Posterior cingulate gyrus (tissue), 11 donors: ENCODE data around the gene SLC22A5.
"Not testable (repeated sequence)": the region's sequence is repeated elsewhere in the genome, so short reads cannot be mapped to it uniquely, and the experiment has no call there.

Source experiments
- DNase-seq, 10 donors: peaks; one replicate each; pipeline versions ENCODE4 v3.0.0 to v3.0.0-alpha.2; 2020 to 2021; ENCODE audit warnings: mixed read lengths in 3 of 10
- intact Hi-C: fragments of 100-400 bp; cut with DNase I; formaldehyde crosslinking; loops from one replicate; pipeline ENCODE4 v1.15.1; 2023

SLC22A5 gene

DNA sequence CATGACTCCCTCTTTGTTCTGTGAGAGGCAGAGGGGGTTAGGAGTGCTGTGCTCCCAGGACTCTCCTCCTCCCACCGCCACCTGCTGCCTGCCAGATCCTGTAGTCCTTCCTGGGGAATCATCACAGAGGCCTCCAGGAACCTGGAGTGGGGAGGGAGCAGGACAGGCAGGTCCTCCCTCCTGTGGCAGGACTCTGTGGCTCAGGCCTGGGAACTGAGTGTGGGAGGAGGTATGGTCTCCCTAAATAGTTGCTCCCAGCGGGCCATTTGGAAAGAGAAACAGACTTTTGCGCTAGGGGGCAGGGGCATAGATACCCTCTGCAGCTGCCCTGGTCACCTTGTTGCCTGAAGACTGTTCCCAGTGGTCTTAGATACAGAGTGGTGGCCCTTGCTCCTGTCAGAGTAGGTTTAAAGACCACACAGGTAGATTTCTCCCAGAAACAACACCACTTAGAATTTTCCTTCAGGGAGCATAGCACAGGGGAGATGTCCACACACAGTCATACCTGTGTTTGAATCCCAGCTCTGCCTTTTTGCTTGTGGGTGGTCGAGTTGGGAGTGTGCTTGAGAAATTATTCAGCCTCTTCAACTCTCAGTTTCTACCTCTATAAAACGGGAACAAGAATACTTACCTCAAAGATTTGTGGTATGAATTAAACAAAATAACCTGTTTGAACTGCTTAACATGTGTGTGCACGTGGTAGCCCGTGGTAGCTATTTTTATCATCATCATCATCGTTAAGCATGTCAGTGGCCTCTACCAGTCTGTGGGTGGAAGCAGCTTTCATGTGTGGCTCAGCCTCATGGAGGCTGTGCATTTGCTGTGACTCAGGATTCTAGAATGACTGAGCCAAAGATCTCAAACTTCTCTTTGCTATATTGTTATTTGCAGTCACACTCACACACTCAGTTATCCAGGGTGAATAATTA, 55.8 kb downstream of the SLC22A5 start:
- DNase-seq: no peak
- intact Hi-C loops: no loop called here

DNA sequence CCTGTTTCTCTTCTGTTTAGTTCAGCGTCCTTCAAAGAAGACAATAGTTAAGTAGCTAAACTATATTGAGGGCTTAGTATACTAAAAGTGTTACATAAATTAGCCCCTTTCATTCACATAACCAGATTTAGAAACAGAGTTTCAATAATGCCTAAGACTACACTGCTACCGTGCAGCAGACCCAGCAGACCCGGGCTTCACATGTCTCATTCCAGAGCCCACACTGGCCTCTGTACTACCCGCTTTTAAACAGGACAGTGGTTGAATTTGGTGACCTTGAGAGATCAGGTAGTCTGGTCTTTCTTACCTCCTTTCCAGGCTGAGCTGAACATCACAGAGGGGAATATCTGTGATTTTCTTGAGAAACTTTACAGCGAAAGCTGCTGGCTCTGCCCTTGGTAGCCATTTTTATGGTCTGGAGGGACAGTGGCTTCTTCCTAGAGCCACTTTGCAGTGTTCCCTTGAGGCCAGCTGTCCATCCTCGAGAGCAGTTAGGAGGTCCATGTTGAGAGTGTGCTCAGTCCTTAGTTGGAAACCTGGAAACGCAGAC, 56.5 kb downstream of the SLC22A5 start:
- no peak for DNase-seq
- intact Hi-C loops: no loop called here

DNA sequence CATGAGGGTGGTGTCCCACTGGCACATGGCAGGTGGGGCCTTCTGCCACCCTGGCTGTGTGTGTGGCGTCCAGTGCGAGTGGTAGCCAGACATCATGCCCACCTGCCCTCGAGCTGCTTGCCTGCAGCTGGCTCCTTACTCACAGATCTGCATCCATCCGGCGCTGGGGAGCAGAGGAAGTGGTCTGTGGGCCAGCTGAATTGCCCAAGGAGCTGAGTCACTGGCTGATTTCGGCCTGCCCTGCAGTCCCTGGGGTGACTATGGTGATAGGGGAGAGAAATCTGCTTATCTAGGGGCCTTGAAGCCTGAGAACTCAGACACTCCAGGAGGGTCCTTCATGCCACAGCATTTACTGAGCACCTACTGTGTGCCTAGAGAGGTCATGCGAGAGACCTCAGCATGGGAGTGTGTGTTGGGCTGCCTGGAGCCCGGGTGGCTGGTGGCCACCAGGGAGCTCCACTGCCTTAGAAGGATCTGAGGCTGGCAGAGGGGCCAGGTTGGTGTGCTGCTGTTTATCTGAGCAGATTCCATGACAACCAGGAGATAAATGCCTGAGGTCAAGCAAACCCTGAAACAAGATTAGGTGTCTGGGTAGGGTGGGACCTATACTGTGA, 57.1 kb downstream of the SLC22A5 start:
- intact Hi-C loops: no loop called here
- DNase-seq: peak in 3 of 10 donors; percentile 35 to 84 (median 38)

DNA sequence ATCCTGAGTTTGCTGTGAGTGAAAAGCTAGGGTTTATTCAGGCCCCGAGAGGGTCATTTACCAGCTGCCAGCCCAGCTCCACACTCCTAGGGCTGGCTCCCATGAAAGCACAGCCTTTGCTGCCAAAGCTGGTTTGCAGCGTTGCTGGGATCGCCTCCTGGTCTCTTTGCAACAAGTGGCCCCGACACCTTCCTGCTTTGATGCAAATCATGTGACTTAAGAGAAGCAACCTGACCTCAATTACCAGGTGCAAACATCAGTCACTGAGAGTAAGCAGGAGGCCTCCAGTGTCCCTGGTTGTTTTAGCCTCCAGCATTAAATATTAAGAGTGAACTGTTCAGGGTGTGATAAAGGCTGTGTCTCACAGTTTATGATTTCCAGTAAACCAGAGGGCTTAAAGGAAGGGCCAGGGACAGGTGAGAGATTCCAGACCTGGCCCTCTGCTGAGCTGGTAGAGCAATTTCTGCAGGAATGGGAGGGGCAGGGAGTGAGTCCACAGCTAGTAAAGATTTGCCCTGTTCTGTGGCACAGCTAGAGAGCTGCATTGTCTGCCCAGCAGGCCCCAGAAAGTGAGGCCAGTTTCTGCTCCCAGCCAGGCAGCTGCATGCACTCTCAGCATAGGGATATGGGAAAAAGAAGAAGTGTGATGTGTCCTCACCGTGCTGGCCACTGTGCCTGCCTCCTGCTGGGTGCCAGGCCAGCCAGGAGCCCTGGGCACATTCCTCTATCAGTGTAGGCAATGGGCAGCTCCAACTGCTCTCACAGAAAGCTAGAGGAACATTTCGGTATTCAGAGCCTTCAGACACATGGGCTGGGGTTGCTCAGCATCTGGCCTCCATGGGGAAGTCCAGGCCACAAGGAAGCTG, 58.0 kb downstream of the SLC22A5 start:
- peak in 2 of 10 donors; percentile 25 to 83 for DNase-seq
- intact Hi-C loops: no loop called here

DNA sequence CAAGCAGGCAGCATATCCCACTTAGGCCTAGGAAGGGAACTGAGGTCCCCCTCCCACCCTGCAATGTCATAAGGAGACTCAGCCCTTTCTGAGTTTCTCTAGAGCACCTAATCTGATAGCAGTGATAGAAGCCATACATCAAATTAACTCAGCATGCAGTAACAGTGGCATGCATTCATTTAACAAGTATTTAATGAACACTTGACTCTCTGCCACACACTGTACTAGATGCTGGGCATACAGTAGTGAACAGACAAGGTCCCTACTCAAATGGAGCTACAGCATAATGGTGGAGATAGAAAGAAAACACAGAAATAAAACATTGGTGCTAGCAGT, 58.6 kb downstream of the SLC22A5 start:
- DNase-seq: no peak
- intact Hi-C loops: no loop called here

DNA sequence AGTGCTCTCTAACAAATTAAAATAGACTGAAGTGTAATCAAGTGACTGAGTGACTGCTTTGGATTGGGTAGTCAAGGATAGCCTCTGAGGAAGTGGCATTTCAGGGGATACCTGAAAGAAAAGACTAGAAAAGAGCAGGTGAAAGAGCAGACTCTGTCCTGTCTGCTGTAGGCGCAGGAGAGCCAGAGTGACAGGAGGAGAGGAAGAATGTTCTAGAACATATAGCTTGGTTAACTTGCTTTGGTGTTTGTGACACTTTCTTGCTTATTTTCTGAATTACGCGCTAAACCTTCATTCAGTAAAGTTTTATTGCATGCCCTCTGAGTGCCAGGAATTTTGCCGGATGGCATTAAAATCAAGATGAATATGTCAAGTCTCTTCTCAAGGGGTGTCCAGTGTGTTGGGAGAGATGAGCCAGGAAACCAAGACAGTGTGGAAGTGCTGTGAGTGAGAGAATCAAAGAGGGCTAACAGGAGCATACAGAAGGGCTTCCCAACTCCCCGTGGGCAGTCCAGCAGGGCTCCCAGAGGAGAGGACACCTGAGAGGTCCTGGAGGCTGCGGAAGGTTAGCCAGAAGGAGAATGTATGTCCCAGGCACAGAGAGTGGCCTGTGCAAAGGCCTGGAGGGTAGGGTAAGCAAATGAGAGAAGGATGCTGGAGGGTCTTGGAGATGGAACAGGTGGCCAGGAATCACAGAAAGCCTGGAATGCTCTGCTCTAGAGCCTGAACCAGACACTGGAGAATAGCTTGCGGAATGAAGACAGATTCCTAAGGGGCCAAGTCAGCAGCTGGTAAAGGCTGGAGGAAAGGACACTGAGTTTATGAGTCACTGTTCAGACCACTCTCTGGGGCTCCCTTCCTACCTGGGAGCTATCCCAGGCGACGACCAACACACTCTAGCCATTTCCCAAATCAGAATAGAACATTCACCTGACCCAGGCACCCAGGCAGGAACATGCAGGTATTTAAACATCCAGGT, 59.3 kb downstream of the SLC22A5 start:
- intact Hi-C loops: no loop called here

DNA sequence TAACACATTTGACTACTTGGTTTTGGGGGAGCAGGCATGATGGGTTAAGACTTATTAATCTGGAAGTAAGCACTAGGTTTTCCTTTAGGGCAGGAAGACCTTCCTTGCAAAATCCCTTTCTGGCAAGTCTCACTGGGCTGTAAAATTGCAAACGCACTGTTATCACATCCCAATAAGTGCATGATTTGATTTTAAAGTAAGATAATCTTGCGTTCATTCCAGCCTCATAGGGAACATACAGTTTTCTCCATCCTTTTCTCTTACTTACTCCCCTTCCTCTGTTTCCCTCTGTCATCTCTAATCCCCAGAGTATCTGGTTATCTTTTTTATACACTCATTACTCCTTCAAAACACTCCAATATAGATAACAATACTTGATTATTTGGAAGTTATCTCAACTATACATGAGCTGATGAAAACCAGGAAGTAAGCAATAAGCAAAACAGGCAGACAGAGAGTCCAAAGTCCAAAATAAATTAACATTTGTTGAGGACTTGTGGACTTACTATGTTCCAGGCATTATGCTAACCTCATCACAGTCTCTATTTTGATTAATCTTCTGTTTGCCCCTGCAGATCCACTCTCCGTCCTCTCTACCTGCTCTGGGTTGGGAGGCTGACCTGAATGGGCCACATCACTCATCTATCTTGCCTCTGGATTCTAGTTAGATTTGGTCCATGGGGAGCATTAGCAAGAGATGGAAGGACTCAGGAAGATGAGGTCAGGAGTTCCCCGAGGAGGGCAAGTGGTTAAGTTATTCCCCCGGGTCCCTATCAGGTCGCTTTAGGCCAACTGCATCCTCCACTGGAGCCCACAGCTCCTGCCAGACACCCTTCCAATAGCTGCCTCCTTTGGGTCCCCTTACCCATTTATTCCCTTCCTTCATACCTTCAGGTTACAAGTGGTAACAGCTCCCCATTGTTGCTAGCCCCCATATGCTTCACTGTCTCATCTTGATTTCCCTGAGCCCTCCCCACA, 60.2 kb downstream of the SLC22A5 start:
- intact Hi-C loops: no loop called here

More for the DNA sequence above, 59.3 kb downstream of the SLC22A5 start:
- no peak for DNase-seq

DNA sequence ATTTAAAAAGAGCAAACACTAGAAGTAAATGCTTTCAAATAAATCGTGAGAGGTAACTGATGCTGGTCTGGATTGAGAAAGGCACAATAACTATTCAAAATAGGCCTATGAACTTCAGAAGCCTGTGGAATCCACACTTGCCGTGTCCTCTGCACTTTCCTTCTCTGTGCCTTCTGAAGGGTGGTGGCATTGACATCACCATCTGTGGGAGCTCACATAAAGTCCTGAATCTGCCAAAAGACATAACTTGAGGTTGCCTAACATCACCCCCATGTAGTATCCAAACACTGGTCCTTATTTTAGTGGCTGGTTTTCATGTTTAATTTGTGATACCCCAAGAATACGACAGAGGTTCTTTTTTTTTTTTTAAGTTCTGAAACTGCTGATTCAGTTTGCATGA, 61.2 kb downstream of the SLC22A5 start:
- intact Hi-C loops: no loop called here
- DNase-seq: no peak

More for the DNA sequence above, 60.2 kb downstream of the SLC22A5 start:
- no peak for DNase-seq

DNA sequence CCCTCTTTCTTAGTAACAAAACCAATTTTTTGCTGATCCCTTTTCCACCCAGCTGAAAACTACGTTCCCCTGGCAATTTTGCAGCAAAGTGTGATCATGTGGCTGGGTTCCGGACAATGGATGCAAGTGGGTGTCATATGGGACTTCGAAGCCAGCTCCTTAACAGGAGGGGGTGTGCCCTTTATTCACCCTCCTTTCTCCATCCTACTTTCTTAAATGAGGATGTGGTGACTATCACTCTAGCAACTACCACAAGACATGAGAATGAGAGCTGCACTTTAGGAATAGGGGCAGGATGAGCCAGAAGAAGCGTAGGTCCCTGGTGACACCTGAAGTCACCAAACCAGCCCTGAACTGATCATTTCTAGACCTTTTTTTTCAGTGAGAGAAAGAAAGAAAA, 62.1 kb downstream of the SLC22A5 start:
- intact Hi-C loops: no loop called here
- no peak for DNase-seq

DNA sequence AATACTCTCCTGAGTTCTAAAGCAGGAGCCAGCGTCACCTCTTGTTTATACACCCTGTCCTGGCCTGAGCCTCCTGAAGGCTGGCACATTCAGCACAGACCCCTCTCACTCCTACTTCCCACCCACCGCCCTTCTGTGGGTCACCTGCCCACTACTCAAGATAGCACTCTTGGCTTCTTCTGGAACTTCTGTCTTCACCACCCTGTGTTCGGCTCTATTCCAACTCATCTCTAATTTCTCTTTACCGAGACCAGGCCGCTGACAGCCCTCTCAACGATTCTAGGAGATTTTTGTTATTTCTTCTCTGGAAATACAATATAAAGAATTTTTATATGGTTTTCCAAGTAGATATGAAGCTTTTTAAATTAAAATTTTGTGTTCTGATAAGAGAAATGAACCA, 63.6 kb downstream of the SLC22A5 start:
- DNase-seq: no peak
- intact Hi-C loops: no loop called here

DNA sequence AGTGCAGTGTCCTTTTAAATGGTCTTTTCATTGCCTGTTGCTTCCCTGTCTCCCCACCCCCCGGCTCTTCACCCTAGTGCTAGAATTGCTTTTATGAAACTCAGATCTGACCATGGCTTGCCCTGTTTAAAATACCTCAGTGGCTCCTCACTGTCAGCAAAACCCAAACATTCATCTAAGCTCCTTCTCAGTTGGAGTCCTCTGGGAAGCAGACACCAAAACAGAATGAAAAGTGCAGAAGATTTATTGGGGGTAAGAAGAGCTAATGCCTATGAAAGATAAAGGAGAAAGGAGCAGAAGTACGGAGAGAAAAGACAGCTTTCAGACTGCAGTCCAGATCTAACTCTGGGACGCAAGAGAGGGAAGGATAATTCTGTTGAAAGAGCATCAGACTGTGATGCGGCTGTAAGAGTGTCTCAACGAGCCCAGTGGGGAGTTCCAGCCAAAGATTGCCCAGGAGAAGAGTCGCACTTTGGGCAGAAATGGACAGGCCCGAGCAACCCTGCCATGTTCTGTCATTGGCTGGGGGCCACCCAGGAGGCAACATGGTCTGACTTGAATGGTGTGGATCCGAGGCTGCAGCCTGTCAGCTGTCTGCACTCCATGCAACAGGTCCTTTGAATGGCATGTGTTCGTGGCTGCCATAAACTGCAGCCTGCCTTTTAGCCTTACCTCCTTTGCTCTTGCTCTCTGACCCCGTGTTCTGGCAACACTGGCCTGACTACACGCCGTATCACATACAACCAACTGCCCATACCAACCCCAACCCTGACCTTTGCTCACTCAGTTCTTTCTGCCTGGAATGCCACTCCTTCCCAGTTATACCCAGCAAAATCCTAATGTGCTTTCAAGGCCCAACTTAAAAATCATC, 65.1 kb downstream of the SLC22A5 start:
- intact Hi-C loops: no loop called here
- DNase-seq: no peak

DNA sequence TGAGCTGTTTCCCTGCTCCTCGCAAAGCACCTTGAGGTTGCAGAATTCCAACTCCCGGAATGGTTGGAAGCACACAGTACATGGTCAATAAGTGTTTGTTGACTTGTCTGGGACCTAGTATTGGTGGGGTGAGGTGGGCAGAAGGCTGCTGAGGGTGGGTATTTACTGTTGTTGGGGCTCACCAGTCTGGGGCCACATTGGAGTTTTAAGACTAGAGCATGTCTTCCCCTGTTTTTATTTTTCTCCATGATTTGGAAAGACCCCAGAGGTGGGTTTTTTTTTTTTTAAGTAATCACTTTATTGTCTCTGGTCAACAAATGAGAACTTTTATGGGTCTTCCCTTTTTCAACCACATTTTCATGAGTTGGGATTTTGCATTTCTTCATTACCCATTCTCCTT, 65.9 kb downstream of the SLC22A5 start:
- DNase-seq: no peak
- intact Hi-C loops: no loop called here

DNA sequence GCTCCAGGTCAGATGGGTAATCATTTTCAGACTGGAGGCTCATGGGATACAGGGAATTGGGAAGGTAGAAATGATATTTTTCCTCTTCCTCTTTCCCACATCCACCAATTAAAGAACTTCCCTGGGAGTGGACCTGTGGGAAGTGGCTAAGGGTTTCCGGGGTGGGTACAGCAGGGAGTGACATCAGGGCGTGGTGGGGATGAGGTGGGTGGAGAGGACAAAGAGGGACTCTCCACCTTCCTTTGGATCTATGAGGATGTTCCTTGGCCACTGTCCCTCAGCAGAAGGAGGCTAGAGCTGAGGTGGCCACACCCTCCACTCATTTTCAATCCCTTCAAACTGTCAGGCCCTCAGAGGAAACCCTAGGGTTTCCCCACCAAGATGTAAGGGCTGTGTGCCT, 66.4 kb downstream of the SLC22A5 start:
- DNase-seq: no peak
- intact Hi-C loops: no loop called here

DNA sequence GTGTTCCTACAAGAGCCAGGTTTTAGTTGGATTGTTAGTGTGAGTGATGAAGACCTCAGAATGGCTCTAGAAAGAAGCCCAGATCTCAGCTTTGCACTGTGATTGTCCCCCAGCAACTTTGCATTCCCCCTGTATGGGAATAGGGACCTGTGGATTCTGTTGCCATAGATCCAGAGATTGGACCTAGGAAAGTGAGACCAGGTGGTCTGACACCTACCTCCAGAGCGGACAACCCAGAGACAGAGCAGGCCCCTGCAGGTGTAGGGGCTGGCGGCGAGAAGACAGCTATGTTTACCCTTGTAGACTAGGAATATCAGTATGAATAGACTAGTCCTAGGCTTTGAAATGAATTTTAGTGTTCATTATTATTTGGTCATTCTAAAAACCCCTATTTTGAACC, 67.4 kb downstream of the SLC22A5 start:
- intact Hi-C loops: no loop called here

DNA sequence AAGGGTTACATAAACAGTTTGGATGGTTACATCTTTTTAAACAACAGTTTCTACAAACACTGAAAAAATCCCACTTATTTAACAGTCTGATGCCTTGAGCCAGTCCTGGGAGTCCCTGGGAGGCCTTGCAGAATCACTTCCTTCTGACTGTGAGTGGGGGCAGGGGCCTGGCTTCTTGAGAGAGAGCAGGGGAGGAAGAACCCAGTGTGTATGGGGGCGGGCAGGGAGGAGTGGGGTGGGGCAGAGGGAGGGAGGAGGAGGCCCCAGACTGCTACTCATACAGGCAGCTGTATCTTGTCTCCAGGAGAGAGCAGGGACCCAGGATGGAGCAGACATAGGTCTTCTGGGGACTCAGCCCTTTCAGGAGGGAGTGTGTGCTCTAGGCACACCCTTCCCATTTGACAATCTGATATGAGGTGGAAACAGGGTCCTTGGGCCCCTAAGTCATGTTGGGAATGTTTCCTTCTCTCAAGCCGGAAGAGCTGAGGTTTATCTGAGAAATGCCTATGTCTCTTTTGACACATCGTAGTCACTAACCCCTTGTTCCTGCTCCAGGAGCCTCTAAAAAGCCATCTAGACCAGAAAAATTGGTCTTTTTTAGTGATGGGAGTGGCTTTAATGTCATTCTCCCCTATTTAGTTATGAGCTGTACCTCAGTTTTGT, 68.2 kb downstream of the SLC22A5 start:
- peak in 1 of 10 donors; percentile 78 for DNase-seq
- intact Hi-C loops: no loop called here

More for the DNA sequence above, 67.4 kb downstream of the SLC22A5 start:
- no peak for DNase-seq

DNA sequence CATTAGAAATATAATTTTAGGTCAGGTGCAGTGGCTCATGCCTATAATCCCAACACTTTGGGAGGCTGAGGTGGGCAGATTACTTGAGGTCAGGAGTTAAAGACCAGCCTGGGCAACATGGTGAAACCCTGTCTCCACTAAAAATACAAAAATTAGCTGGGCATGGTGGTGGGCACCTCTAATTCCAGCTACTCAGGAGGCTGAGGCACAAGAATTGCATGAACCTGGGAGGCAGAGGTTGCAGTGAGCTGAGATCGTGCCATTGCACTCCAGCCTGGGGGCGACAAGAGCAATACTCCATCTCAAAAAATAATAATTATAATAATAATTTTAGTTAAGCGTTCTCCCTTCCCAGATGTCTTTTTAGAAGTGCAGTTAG, 68.7 kb downstream of the SLC22A5 start:
- intact Hi-C loops: not testable (repeated sequence)

DNA sequence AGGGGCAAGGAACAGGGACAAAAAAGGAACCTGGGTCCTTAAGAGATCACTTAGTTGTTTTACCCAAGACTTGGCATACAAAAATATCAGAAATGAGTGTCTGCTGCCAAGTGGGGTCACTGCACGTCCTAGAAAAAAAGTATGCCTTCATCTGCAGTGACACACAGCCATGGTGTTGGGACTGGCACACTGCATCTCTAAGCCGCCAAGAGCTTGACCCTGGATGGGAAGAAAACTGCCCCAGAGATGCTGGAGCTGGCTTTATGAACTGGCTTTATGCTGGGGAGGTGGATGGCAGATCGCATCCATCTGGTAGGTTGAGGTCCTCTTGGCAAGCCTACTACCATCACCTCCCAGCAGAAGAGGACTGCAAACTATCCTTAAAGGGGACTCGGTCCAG, 69.4 kb downstream of the SLC22A5 start:
- DNase-seq: peak in 1 of 10 donors; percentile 52
- intact Hi-C loops: no loop called here

More for the DNA sequence above, 68.7 kb downstream of the SLC22A5 start:
- not testable (repeated sequence) for DNase-seq
